ENCODE data around the gene C1R. TPM values are rescaled to one million over a fixed set of nuclear protein-coding genes. Genes with fewer than 3 reads are reported as not detected.

Gene C1R
- total RNA-seq, 1 donor from 2014 or later = 3.3 TPM

- Mint-ChIP-seq H3K36me3 (no peaks in the 10 kb centered on the region), H3K4me1 (no peaks in the 10 kb centered on the region), H3K9me3 (no peaks in the 10 kb centered on the region), H3K27me3 (ENCODE audit: insufficient read depth, low read depth) (peaks cover 11% of the 10 kb centered on the region), H3K4me3 (no peak overlapping the region), H3K27ac (no peak overlapping the region)
- H3K27ac ChIP-seq = no peak overlapping the region
- H3F3A ChIP-seq (ENCODE audit: low read depth) = no peaks in the 10 kb centered on the region
- H3K4me1 ChIP-seq = no peaks in the 10 kb centered on the region
- H3K4me2 ChIP-seq = no peak overlapping the region
- H3K36me3 ChIP-seq = no peaks in the 10 kb centered on the region
- no peaks in the 10 kb centered on the region for H3K79me2 ChIP-seq (ENCODE audit: low read depth)
- DNase-seq (ENCODE audit: low spot score) = no peak
- no peak overlapping the region for H3K9ac ChIP-seq
- no peaks in the 10 kb centered on the region for H3K27me3 ChIP-seq
- TF ChIP-seq EZH2phosphoT487 (IDR thresholded peaks at IDR 0.05) (no peak), EZH2 (IDR thresholded peaks at IDR 0.05) (no peak), CTCF (IDR thresholded peaks at IDR 0.05) (no peak)
- H3K9me3 ChIP-seq (ENCODE audit: low read depth) = no peaks in the 10 kb centered on the region
- no peaks in the 10 kb centered on the region for H4K20me1 ChIP-seq (ENCODE audit: low read depth)
- H3K4me3 ChIP-seq = no peak overlapping the region
- H2AFZ ChIP-seq (replicated peaks) = no peak overlapping the region
Measured at GRCh38 chr12:7114851-7115250, 22.6 kb upstream of the C1R start.

- no peaks in the 10 kb centered on the region for H3K9me3 ChIP-seq (ENCODE audit: low read depth)
- Mint-ChIP-seq H3K27ac (no peak overlapping the region), H3K36me3 (no peaks in the 10 kb centered on the region), H3K4me1 (peaks cover 6% of the 10 kb centered on the region), H3K4me3 (no peak overlapping the region), H3K9me3 (no peaks in the 10 kb centered on the region), H3K27me3 (ENCODE audit: insufficient read depth, low read depth) (peaks cover 11% of the 10 kb centered on the region)
- H3K27ac ChIP-seq = no peak overlapping the region
- H3K27me3 ChIP-seq = no peaks in the 10 kb centered on the region
- no peak overlapping the region for H3K4me3 ChIP-seq
- no peak overlapping the region for H2AFZ ChIP-seq (replicated peaks)
- no peak overlapping the region for H3K9ac ChIP-seq
- no peaks in the 10 kb centered on the region for H3F3A ChIP-seq (ENCODE audit: low read depth)
- H3K4me2 ChIP-seq = no peak overlapping the region
- no peaks in the 10 kb centered on the region for H3K36me3 ChIP-seq
- TF ChIP-seq EZH2phosphoT487 (IDR thresholded peaks at IDR 0.05) = no peak
- H3K4me1 ChIP-seq = no peaks in the 10 kb centered on the region
- H4K20me1 ChIP-seq (ENCODE audit: low read depth) = no peaks in the 10 kb centered on the region
- H3K79me2 ChIP-seq (ENCODE audit: low read depth) = no peaks in the 10 kb centered on the region
- no peak for DNase-seq (ENCODE audit: low spot score)
Measured at GRCh38 chr12:7114008-7114407, 21.8 kb upstream of the C1R start.

GRCh38 chr12:7113389-7113871 is 21.2 kb upstream of the C1R start:
- Histone ChIP-seq H3F3A (ENCODE audit: low read depth) (no peaks in the 10 kb centered on the region), H3K79me2 (ENCODE audit: low read depth) (no peaks in the 10 kb centered on the region), H3K27me3 (no peaks in the 10 kb centered on the region), H2AFZ (replicated peaks) (no peak overlapping the region), H3K9ac (no peak overlapping the region), H3K4me3 (no peak overlapping the region), H3K9me3 (ENCODE audit: low read depth) (no peaks in the 10 kb centered on the region), H3K4me2 (no peak overlapping the region), H4K20me1 (ENCODE audit: low read depth) (no peaks in the 10 kb centered on the region), H3K27ac (no peak overlapping the region), H3K4me1 (no peaks in the 10 kb centered on the region), H3K36me3 (no peaks in the 10 kb centered on the region)
- peak; percentile 54 for DNase-seq (ENCODE audit: low spot score)
- Mint-ChIP-seq H3K4me1 (peaks cover 9% of the 10 kb centered on the region), H3K9me3 (no peaks in the 10 kb centered on the region), H3K27me3 (ENCODE audit: insufficient read depth, low read depth) (peaks cover 9% of the 10 kb centered on the region), H3K36me3 (no peaks in the 10 kb centered on the region), H3K27ac (peak overlapping the region; percentile 6), H3K4me3 (no peak overlapping the region)
- TF ChIP-seq CTCF (IDR thresholded peaks at IDR 0.05) = peak; percentile 86
- TF ChIP-seq EZH2phosphoT487 (IDR thresholded peaks at IDR 0.05) = no peak

GRCh38 chr12:7112041-7112440 is 19.8 kb upstream of the C1R start:
- Histone ChIP-seq H3K79me2 (ENCODE audit: low read depth) (peaks cover 7% of the 10 kb centered on the region), H3K4me2 (no peak overlapping the region), H3K4me1 (no peaks in the 10 kb centered on the region), H2AFZ (replicated peaks) (no peak overlapping the region), H3K9ac (no peak overlapping the region), H4K20me1 (ENCODE audit: low read depth) (no peaks in the 10 kb centered on the region), H3K4me3 (no peak overlapping the region), H3F3A (ENCODE audit: low read depth) (peaks cover 5% of the 10 kb centered on the region), H3K27me3 (no peaks in the 10 kb centered on the region), H3K9me3 (ENCODE audit: low read depth) (peaks cover 2% of the 10 kb centered on the region), H3K27ac (no peak overlapping the region), H3K36me3 (peaks cover under 1% of the 10 kb centered on the region)
- no peaks in the 10 kb centered on the region for H3K9me3 Mint-ChIP-seq
- no peaks in the 10 kb centered on the region for H3K36me3 Mint-ChIP-seq
- no peak overlapping the region for H3K27ac Mint-ChIP-seq
- peaks cover 8% of the 10 kb centered on the region for H3K27me3 Mint-ChIP-seq (ENCODE audit: insufficient read depth, low read depth)
- H3K4me1 Mint-ChIP-seq = peaks cover 16% of the 10 kb centered on the region
- H3K4me3 Mint-ChIP-seq = no peak overlapping the region
- no peak for TF ChIP-seq EZH2 (IDR thresholded peaks at IDR 0.05)
- no peak for TF ChIP-seq CTCF (IDR thresholded peaks at IDR 0.05)
- no peak for TF ChIP-seq EZH2phosphoT487 (IDR thresholded peaks at IDR 0.05)
- DNase-seq (ENCODE audit: low spot score) = no peak

Measured in neural progenitor cell (in vitro differentiated cells).